ENCODE data around the gene SNCG.
A peak's percentile ranks its signal among the peaks of the same experiment; 100 is the strongest.
"Not testable (repeated sequence)": the region's sequence is repeated elsewhere in the genome, so short reads cannot be mapped to it uniquely, and the experiment has no call there.

SNCG gene

DNA sequence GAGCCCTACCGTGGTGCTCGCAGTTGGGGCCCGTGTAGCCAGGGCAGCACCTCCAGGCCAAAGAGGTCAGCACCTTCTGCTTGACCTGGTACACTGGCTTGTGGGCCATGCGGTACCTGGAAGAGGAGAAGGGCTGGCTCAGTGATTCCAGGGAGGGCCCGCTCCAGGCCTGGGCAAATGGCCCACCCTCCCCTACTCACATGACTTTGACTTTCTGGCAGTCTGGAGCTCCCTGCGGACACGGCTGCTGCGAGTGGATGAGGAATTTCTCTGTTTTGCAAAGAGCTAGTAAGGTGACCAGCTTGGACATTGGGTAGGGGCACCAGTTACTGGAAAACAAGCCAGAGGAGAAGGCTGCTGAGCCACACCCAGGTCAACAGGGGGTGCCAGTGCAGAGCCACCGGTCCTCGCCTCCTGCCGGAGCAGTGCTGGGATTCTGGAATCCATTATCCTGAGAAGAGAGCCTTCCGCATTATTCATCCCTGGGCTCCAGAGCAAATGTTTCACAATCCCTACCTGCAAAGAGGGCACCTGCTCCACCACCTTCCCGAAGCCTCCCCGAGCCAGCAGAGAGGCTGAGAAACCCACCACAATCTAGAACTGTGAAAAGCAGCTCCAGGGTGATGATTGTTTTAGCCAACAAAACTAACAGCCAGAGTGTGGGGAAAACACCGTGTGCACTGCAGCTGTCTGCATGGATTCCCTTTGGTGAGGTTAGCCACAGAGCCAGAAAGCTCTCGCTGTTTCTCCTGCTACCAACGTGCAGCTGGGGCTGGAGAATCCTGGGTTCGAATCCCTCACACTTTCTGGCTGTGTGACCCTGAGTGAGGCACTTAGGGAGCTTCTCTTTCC is 12.8 kb upstream of the SNCG start:
- peak; percentile 33 for DNase-seq

DNA sequence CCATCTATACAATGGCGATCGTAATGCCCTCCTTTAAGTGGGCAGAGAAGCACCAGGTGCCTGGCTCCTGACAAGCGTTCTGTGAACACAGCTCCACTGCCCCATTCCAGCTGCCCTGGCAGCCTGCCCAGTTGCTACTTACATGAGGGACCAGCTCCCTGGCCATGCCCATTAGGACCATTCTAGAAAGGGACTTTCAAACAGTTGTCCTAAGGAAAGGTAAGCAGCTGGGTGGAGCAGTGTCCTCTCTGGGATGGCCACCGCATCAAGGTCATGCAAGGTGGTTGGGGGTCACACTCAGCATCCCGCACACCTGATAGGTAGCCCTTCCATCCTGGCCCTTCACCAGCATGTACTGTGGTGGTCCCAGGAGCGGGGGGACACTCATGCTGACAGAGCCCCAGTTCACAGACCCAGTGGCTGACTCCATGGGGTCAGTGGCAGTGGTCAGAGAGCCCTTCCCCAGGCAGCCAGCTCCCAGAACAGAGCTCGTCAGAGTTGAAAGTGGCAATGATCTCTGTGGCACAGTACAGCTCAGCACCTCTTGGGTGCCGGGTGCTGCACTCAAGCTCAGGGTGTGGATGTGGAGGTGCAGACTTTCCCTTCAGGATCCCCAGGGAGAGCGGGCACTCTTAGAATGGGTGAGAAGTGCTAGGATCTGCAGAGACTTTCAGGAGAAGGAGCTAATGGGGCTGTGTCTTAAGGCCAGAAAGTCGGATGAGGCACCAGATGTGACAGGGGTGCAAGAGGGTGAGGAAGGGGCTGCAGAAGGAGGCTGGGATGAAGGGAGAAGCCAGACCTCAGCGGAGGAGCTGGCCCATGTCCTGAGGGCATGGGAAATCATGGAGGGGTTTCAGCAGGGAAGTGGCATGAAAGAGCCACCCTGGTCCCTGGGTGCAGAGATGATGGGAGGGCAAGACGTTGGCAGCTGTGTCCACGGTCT is 11.9 kb upstream of the SNCG start:
- DNase-seq: peak; percentile 70

DNA sequence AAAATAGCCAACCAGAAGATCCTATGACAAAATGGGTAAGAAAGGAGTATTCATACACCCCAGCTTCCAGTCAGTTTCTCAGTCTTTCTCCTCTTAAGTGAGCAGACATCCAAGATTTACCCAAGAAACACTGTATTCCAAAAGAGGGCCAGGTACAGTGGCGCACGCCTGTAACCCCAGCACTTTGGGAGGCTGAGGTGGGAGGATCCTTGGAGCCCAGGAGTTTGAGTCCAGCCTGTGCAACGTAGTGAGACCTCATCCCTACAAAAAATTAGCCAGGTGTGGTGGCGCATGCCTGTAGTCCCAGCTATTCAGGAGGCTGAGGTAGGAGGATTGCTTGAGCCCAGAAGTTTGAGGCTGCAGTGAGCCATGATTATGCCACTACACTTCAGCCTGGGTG is 10.6 kb upstream of the SNCG start:
- not testable (repeated sequence) for DNase-seq

DNA sequence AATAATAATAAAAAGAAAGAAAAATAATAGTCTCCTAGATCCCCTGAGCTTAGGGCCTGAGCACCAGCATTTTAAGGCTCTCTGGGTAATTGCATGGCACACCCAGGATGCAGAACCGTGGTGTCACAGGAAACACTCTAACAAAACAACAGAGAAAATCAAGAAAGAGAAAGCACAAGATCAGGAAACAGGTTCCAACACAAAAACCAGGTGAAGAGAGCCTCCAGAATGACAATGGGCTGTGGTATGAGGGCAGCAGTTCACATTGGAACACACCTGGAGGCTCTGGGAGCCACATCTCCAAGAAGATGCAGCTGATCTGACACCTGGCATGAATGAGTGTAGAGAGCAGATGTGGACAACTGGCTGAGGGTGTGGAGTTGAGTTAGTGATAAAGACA is 8.1 kb upstream of the SNCG start:
- DNase-seq: no peak

DNA sequence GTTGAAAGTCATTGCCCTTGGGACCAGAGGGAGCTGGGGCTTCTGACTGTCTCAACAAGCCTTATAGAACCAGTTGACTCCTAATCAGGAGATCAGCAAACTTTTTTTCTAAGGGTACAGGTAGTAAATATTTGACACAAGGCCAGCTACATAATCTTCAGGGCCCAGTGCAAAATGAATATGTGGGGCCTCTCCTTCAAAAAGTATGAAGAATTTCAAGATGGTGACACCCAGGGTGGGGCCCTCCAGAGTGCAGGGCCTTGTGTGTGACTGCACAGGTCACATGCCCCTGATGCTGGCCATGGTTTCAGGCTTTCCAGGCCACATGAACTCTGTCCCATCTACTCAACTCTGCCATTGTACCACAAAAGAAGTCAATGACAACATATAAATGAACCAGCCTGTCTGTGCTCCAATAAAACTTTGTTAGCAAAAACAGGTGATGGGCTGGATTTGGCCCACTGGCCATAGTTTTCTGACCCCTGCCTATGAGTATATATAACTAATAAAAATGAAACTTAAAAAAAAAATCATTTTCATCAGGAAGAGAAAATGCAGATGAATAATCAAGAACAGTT is 7.1 kb upstream of the SNCG start:
- no peak for DNase-seq

DNA sequence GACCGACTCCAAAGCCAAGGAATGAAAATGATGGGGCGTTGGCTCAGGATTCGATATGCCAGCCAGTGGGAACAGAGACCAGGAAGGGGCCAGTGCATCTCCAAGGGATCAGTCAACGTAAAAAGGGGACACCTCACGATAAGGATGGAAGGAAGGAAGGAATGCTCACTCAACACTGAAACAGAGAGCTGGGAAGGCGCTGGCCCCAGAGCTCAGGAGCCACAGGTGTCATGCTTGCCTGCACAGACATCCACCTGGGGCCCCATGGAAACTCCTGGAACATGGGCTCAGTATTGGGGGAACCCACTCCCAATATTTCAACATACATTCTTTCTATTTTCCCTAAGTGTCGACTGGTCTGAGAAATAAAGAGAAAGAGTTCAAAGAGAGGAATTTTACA is 6.3 kb upstream of the SNCG start:
- DNase-seq: no peak

DNA sequence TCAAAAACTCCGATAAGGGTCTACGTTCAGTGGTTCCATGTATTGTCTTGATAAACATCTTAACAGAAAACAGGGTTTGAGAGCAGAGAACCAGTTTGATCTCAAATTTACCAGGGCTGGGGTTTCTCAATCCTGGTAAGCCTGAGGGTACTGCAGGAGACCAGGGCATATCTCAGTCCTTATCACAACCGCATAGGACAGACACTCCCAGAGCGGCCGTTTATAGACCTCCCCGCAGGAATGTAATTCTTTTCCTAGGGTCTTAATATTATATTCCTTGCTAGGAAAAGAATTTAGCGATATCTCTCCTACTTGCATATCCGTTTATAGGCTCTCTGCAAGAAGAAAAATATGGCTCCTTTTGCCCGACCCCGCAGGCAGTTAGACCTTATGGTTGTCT is 5.7 kb upstream of the SNCG start:
- DNase-seq: not testable (repeated sequence)

DNA sequence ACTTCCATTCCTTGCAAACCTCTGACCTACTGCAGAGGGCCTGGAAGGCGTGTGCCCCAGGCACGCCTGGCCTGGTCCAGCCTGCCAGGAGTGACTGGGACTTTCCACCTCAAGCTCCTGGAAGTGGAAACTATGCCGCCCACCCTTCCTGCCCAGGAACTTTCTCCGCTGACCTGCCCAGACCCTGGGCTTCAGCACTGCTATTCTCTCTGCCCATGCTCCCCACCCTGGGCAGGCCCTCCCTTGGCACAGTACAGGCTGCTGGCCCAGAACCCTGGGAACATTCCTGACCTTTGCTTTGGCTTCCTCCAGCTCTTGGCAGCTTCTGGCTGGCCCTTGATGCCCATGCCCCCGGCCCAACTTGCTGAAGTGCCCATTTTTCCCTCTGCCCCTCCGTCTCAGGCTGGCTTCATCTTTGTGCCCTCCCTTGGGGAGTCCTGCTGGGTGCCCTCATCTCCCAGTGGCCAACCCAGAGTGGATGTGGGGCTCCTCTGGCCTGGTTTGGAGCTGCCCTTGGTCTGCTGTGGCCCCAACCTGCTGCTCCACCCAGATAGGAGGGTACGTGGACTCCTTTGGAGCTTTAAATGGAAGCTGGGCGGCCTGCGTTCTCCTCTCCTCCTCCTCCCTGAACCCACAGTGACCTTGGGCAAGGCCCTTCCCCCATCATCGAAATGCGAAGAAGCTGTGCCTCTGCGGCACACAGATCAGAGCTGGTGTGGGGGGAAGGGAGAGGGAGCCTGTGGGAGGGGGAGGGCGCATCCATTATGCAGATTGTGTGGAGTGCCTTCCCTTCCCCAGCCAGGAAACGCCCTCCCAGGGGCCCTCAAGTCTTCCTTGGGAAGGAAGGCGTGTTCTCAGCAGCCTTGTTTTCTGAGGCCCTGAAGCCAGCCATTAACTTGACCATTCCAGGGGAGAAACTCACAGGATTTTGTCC is 4.4 kb upstream of the SNCG start:
- no peak for DNase-seq

DNA sequence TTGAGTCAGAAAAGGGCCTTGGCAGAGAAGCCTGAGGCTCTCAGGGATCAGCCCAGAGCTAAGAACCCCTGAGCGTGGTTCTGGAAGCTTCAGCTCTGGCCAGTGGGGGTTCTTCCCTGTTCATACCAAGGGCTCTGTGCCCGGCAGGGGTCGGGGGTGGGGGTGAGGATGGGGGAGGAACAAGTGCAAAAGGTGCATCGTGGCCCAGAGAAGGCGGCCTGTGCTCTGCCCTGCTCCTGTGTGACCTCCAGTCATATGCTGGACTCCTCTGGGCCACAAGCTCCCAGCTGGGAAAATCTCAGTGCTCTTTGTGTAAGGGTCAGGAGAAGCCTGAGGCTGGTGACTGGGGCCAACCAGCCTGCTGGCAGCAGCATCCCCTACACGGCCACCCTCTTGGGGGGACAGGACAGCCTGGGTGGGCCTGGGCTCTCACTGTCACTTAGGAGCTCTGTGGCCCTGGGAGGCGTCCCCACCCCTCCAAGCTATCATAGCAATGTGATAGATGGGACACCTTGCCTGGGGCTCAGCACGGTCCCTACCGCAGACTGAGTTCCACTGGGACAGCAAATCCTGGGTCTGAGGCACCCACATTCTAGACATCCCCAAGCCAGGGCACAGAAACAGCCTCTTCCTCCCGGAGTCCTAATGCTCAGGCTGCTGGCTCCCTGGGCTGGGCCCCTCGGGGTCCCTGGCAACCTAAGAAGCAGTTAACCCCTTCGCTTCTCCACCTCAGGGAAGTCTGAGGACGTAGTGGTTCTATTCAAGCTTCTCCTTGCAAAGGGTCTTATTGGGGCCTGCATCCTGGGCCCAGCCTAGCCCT is 3.5 kb upstream of the SNCG start:
- no peak for DNase-seq

DNA sequence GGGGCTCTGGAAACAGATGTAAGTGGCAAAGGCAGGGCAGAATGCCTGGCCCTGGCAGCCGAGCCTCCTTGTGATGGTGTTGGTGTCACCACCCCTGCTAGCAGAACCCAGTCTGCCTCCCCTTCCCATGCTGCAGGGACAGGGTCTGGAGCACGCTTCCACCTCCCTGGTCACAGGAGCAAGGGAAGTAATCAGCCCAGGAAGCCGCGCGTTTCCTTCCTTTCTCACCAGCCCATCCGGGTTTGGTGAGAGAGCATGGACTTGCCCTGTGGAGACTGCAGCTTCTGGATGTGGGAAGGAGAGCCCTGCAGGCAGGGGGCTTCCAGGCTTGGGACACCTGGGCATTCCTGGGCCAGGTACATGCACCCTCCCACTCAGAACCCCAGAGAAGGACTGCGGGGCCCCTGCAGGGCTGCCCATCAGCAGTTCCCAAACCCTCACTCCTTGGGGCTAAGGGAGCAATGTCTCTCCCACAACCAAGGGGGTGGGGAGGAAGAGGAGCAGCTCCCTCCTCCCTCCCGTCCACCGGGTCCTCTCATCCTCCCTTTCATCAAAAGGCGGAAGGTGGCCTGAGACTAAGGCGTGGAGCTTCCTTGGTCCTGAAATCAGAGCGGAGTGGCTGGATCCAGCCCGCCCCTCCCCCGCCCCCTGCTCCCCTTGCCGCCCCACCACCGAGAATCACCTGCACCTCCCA is 2.8 kb upstream of the SNCG start:
- DNase-seq: no peak

DNA sequence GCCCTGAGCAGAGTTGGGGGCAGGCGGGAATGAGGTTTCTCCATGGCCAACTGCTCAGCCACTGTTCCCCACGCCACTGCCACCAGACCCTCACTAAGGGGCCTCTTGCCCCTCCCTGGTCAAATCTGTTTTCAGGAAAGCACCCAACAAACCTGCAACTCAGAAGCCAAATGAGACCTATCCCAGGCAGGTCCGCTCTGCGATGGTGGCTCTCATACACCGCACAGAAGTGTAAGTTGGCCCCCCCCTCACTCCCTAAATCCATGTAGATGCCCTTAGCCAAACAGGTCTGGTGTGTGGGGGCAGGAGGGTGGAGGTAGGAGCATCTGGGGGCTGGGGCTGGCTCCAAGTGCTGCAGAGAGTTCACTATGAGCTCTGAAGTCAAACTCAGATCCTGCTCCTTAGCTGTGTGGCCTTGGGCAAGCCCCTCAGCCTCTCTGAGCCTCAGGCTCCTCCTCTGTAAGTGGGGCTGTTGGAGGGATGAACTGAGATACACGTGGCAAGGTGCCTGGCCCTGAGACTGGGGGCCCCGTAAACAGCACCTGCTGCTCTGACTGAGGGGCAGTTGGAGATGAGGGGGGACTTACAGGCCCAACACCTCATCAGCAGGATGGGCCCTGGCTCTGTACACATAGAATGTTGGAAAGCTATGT is 2.1 kb upstream of the SNCG start:
- no peak for DNase-seq

DNA sequence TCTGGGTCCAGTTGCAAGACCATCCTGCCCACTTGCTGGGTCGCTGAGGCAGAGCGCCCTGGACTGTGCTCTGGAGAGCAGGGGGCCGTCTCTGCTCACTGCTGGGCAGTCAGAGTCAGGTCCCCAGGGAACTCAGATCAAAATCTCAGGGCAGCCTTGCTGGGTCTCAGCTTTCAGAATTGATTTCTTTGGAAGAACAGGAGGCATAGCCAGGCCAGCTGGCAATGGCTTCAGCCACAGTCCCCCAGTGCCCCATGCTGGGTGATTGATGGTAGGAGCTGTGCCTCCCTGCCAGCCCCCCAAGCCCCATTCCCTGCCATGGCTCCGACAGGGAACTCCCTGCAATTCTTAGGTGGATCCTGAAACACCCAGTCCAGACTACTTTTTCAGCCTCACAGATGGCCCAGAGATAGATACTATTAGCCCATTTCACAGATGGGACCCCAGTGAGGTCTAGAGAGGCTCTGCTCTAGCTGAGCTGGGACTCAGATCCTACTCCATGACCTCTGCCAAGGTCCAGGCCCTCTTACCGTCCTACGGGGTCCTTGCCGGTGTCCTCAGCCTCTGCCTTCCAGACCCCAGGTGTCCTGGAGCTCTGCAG is 1.5 kb upstream of the SNCG start:
- DNase-seq: no peak

DNA sequence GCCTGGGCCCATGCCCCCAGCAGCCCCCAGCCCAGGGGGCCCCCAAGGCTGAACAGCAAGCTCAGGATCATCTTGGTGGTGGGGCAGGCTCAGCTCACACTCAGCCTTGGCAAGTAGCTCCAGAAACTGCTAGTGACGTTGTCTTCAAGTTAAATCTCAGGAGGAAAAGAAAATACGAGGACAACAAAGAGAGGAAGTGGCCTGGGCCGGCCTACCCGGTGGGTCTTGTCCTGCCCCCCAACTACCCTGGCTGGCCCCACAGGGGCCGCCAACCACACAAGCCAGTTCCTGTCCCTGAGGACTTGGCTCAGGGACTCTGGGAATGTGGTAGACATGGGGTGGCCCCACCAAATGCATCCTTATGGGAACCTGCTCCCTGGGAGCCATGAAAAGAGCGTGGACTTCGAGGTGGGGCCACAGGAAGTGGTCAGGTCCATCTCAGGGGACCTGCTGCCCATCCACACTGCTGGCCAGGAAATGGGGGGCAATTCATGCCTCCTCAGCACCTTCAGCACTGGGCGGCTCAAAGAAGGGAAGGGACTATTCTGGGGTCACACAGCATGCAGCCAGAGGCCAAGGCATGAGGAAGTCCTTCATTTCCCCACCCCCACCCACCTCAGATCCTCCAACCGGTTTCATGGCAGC is 806 bp upstream of the SNCG start, which contains the start of gene MMRN2:
Gene MMRN2 (minus strand): TSS at position 145 of the 645 bp plus-strand sequence. CDS start 74 bp downstream, at position 71.
- no peak for DNase-seq

DNA sequence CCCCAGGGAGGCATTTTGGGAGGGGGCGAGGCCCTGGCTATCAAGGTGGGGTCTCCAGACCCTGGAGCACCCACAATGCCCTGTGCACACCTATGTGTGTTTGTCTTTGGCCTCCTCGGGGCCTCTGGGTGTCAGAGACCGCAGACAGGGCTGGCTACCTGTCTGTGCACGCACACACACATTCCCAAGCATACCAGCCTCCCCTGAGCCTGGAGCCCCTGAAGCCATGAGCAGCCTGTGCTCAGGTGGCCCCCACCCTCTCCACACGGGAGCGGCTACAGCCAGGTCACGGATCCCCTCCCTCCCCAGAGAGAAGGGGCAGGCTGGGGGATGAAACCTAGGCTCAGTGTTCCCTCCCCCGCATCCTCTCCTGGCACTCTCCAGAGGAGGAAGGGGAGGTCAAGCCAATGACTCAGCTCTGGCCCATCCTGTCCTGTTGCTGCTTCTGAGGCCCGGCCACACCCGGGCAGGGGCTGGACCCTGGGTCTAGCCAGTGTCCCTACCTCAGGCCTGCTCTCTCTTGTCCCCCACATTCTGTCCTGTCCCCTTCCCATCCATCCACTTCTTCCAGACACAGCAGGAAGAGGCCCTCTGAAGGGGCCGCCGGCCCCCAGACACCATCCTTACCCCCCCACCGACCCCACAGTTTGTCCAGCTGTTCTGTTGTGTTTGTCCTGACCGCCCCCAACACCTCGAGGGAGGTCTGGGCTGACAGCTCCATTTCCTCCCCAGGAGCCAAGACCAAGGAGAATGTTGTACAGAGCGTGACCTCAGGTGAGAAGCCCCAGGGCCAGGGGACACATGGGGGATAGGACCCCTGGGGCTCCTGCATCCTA is 720 bp downstream of the SNCG start:
- DNase-seq: no peak

DNA sequence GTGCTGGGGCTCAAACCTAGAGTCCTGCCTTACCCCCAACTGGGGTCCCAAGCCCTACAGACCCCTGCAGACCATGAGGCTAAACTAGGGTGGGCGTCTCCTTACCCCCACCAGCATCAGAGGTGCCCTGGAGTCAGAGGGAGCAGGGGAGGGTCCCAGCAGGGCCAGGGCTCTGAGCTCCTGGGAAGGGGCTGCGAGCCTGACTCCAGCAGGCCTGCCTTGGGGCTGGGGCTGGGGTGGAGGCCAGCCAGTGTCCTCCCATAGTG is 1.3 kb downstream of the SNCG start:
- DNase-seq: no peak

DNA sequence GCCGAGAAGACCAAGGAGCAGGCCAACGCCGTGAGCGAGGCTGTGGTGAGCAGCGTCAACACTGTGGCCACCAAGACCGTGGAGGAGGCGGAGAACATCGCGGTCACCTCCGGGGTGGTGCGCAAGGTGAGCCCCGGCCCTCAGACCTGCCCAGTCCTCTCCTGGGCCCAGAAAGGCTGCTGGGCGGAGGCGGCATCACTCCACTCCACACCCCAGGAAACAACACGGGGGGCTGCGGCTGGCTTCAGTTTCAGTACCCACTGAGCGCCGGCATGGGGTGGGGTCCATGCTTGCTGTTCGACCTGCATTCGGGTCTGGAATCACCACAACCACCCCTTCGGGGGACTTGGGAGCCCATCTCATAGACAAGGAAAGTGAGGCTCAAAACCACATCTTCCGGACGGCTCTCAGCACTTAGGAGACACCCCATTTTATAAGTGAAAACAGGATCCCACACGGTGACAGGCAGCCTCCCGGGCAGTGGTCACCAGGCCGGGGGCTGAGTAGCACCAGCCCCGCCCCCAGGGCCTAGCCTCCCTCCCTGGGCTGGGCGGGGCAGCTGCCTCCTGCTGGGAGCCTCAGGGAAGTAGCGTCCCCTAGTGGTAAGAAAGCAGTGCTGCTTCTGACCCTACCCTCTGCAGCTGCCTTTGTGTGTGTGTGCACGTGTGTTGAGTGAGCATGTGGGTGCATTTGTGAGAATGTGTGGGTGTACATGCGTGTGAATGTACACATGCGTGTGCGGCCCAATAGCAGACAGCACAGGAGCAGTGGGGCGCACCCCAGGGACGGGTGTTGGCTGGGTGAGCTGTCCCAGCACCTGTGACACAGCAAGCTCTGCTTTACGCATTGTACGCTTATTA is 1.8 kb downstream of the SNCG start:
- DNase-seq: no peak

DNA sequence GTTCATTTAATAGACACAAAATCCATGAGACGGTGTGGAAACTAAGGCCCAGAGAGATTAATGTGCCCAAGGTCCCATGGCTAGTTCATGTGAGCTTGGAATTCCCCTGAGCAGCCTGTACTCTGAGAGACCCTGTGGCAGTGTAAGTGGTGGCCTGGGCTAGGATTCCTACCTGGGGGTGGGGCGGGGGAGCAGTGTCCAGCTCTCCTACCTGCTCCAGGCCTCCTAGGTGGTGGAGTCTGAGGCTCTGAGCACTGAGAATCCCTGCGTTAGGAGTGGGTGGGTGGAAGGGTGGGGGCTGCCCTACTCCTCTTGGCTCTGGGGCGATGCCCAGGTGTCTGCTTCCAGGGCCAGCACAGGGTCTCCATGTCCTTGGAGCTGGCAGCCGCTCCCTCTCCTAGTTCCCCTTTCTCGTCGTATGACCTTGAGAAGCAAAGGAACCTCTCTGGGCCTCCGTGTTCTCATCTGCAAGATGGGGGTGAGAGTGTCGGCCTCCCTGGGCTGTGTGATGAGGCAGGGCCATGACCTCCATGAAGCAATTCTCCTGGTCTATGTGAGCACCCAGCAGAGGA is 2.5 kb downstream of the SNCG start:
- no peak for DNase-seq

All from NCI-H1092 treated with DMSO at 0.1 percent for 48 hours (cell line).